ENCODE data around the gene APCDD1L. TPM values are rescaled to one million over a fixed set of nuclear protein-coding genes. Genes with fewer than 3 reads are reported as not detected.

Gene APCDD1L
- total and polyA plus RNA-seq, 9 donors, result 0.08 to 0.62 TPM; not detected in 7

- intact Hi-C loops (cut with DNase I), result no loop called here
- H3K36me3 ChIP-seq, result no peaks in the 10 kb centered on the region
- H3K27ac ChIP-seq, result no peak overlapping the region
- TF ChIP-seq, protein P1, sequence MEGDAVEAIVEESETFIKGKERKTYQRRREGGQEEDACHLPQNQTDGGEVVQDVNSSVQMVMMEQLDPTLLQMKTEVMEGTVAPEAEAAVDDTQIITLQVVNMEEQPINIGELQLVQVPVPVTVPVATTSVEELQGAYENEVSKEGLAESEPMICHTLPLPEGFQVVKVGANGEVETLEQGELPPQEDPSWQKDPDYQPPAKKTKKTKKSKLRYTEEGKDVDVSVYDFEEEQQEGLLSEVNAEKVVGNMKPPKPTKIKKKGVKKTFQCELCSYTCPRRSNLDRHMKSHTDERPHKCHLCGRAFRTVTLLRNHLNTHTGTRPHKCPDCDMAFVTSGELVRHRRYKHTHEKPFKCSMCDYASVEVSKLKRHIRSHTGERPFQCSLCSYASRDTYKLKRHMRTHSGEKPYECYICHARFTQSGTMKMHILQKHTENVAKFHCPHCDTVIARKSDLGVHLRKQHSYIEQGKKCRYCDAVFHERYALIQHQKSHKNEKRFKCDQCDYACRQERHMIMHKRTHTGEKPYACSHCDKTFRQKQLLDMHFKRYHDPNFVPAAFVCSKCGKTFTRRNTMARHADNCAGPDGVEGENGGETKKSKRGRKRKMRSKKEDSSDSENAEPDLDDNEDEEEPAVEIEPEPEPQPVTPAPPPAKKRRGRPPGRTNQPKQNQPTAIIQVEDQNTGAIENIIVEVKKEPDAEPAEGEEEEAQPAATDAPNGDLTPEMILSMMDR (IDR thresholded peaks at IDR 0.05), result no peak
- no peak for TF ChIP-seq EP300 (IDR thresholded peaks at IDR 0.05)
- TF ChIP-seq POLR2A (IDR thresholded peaks at IDR 0.05), result no peak
- WGBS, 3 donors, result 4 to 8% (median 7%) methylated on average over 52 to 74 of the region's 74 CpGs
- DNase-seq, result no peak
- no peak overlapping the region for H3K4me3 ChIP-seq
- no peaks in the 10 kb centered on the region for H3K9me3 ChIP-seq
- no peaks in the 10 kb centered on the region for H3K27me3 ChIP-seq
- peaks cover 2% of the 10 kb centered on the region for H3K4me1 ChIP-seq (ENCODE audit: insufficient read depth)
Measured at GRCh38 chr20:58514321-58515232, 622 bp downstream of the APCDD1L start.

- no peaks in the 10 kb centered on the region for H3K9me3 ChIP-seq
- intact Hi-C loops (cut with DNase I), result no loop called here
- H3K27me3 ChIP-seq, result no peaks in the 10 kb centered on the region
- no peak for DNase-seq
- 65 to 70% (median 69%) methylated on average over 19 of the region's 19 CpGs for WGBS, 3 donors
- peaks cover 2% of the 10 kb centered on the region for H3K4me1 ChIP-seq (ENCODE audit: insufficient read depth)
- H3K4me3 ChIP-seq, result no peak overlapping the region
- TF ChIP-seq EP300 (IDR thresholded peaks at IDR 0.05), result no peak
- TF ChIP-seq POLR2A (IDR thresholded peaks at IDR 0.05), result no peak
- TF ChIP-seq, protein P1 (IDR thresholded peaks at IDR 0.05), result no peak
- H3K36me3 ChIP-seq, result no peaks in the 10 kb centered on the region
- no peak overlapping the region for H3K27ac ChIP-seq
Measured at GRCh38 chr20:58513580-58514285, 1.5 kb downstream of the APCDD1L start.

- no peak for DNase-seq
- intact Hi-C loops (cut with DNase I), result no loop called here
- Histone ChIP-seq H3K27me3 (no peaks in the 10 kb centered on the region), H3K4me3 (no peak overlapping the region), H3K4me1 (ENCODE audit: insufficient read depth) (peaks cover 2% of the 10 kb centered on the region), H3K9me3 (no peaks in the 10 kb centered on the region), H3K36me3 (no peaks in the 10 kb centered on the region), H3K27ac (no peak overlapping the region)
- TF ChIP-seq, protein P1 (IDR thresholded peaks at IDR 0.05), result no peak
- TF ChIP-seq POLR2A (IDR thresholded peaks at IDR 0.05) (no peak), EP300 (IDR thresholded peaks at IDR 0.05) (no peak)
- WGBS, 3 donors, result 72 to 87% (median 77%) methylated on average over 17 of the region's 17 CpGs
Measured at GRCh38 chr20:58512808-58513552, 2.2 kb downstream of the APCDD1L start.

DNA sequence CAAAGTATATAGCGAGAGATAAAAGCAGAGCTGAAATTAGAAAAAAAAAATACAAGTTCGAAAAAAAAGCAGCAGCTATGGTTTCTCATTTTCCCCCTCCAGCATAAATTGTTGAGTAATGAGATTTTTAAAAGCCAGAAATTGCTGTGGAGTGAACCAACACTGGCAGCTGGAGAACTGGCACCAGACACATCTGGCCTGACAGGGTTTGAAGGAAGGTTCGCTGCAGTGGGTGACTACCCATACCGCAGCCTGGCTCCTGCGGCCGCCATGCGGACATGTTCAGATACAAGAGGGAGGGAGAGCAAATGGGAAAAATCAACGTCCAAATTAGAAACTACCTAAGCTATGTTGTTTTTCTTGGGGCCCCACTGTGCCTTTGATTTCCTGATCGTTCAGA is 3.3 kb downstream of the APCDD1L start:
- WGBS, 3 donors, result 9 to 43% (median 11%) methylated on average over 9 of the region's 9 CpGs
- no peak overlapping the region for H3K27ac ChIP-seq
- TF ChIP-seq, protein P1 (IDR thresholded peaks at IDR 0.05), result no peak
- TF ChIP-seq EP300 (IDR thresholded peaks at IDR 0.05) (no peak), POLR2A (IDR thresholded peaks at IDR 0.05) (no peak)
- H3K4me3 ChIP-seq, result no peak overlapping the region
- H3K4me1 ChIP-seq (ENCODE audit: insufficient read depth), result peaks cover 2% of the 10 kb centered on the region
- peaks cover 0 to 5% of the 10 kb centered on the region in 2 donors for H3K9me3 ChIP-seq
- H3K36me3 ChIP-seq, result no peaks in the 10 kb centered on the region
- no peak for DNase-seq
- intact Hi-C loops (cut with DNase I), result no loop called here
- H3K27me3 ChIP-seq, result no peaks in the 10 kb centered on the region
